HG03460 (cell line): ENCODE measurements around the gene SLC26A6.
A peak's percentile ranks its signal among the peaks of the same experiment; 100 is the strongest.

Source experiments
- ATAC-seq: cut with Tn5 transposase; IDR thresholded peaks from one replicate; pipeline ENCODE4 v1.9.1; 2021; ENCODE audit not compliant: unreplicated experiment

Gene SLC26A6

DNA sequence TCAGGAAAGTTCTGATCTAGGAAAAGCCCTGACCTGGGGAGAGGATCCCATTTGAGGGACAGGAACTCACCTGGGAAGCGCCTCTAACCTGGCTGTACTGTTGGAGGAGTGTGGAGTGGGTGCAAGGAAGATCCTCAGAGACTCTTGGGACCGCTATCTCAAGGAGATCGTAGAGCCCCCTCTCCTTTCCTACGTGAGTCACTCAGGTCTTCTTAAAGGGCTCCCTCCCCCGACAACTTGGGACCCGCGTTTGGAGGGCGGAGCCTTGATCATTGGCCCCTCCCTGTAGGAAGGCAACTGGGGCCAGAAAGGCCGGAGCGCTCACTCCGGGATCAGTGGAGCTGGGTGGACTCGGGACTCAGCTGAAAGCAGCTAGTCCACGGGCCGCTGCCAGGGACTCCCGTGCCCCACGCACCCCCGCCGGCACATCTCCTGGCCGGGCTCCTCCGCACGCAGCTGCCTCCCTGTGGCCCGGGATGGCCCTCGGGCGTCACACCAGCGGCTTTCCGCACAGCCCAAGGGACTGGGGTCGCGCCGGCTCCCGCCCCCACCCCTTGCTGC is 520 bp downstream of the SLC26A6 start:
- ATAC-seq, result peak; percentile 26

DNA sequence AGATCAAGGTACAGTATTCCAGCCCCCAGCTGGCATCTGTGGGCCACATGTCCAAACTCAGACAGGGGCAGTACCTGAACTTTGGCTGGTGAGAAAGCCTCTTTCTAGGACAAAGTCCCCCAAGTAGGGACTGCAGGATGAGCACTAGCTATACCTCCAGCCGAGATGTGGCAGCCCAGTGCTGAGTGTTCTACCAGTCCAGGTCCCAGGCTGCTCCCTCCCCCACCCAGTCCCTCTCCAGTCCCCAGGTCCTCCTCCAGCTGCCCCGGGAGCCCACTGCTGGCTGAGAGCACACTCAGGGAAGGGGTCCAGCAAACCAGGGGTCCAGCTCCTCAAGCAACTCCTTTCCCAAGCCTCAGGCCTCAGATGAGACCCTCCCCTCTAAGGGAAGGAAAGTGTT is 1.5 kb downstream of the SLC26A6 start:
- ATAC-seq, result no peak

DNA sequence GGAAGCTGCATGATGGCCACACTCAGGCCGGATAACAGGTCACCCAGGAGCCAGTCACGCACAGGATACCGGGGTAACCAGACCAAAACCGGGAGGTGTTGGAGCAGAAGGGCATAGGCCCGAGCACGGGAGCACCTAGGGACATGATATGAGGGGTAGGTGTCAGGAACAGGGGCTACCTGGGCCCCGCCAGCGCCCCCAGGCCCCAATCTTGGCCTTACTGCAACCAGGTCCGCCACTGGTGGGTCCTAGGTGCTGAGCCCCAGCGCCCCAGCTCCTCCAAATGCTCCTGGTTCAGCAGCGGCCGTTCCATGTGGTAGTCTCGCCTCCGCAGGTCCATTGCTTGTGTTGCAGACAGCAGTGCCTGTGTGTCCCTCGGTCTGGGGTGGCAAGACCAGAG is 2.0 kb downstream of the SLC26A6 start:
- no peak for ATAC-seq

GRCh38 chr3:48631516-48632448 is 3.5 kb downstream of the SLC26A6 start:
- ATAC-seq, result no peak

DNA sequence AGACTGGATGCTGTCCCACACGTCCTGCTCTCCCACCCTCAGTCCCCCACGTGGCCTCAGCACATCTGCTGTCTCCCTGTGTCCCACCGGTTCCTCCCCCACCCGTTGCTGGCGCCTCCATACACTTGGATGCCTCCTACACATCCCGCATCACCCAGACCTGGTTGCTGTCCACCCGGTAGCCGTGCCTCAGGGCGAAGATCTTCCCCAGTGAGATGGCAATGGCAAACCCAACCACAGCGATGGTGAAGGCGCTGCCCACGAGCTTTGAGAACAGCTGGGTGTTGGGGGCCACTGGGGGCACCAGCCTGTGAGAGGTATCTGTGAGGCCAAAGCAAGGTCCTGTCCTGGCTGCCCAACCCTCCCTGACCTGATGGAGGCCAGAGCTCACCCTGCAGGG is 4.4 kb downstream of the SLC26A6 start:
- ATAC-seq, result no peak

GRCh38 chr3:48630407-48630806 is 4.9 kb downstream of the SLC26A6 start:
- no peak for ATAC-seq

GRCh38 chr3:48629894-48630293 is 5.4 kb downstream of the SLC26A6 start:
- ATAC-seq, result no peak

- no peak for ATAC-seq
Measured at GRCh38 chr3:48628277-48629017, 6.8 kb downstream of the SLC26A6 start.

DNA sequence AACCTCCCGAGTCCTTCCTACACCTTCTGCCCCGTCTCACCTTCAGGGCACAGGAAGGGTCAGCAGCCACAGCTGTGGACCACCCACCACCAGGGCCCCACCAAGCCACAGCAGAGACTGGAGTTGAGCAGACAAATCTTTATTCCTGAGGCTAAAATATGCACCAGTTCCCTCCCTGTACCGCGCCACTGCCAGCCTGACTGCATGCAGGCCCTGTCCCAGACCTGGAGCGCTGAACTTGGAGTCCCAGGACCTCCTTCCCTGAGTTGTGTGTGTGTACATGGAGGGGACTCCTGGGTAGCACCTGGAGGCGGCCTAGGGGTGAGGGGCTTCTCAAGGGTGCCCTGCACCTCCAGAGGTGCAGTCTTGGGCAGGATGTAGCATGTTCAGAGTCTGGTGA is 9.7 kb downstream of the SLC26A6 start:
- ATAC-seq, result no peak

DNA sequence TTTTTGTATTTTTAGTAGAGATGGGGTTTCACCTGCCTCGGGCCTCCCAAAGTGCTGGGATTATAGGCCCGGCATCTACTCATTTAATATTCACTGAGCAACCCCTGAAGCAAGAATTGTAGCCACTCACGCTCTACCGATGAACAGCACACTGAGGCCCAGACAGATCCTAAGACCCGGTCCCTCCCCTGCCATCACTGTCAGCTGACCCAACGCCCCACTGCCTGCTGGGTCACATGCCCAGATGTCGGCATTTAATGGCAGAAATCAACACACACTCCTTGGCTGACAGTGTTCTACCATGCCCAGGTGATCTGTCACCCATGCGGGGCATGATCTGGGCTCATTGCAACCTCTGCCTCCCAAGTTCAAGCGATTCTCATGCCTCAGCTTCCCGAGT is 10.5 kb downstream of the SLC26A6 start:
- ATAC-seq, result no peak

DNA sequence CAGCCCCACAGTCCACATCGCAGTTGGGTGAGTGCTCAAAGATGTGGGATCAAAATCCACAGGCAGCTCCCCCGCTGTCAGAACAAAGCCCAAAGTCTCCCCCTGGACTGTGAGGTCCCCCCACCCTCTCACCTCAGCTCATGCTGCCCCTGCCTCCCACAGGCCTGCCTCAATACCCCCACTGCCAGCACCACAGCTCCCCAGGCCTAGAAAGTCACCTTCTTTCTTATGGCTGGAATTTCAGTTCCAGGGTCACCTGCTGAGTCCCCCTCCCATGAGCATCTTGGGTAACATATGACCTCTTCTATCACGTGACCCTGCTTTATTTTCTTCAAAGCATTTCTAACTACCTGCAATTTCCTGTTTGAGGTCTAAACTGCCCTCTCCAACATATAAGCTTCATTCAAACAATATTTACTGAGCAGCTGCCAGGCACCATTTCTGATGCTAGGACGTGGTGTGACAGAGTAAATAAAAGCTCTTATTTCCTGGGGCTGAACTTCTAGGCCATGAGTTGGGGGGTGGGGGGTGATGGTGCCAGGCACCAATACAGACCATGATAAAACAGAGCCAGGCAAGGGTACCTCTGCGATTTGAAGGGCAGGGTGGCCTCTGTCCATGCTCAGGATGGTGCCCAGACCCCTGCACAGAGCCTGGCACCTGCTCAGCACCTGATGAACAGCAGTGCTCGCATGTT is 11.3 kb downstream of the SLC26A6 start:
- ATAC-seq, result no peak

- no peak for ATAC-seq
Measured at GRCh38 chr3:48621461-48621869, 13.8 kb downstream of the SLC26A6 start, which contains the start of gene TMEM89. Gene TMEM89, minus strand, starts transcription at chr3:48621769. Its CDS starts 13 bp downstream, at chr3:48621756.

- no peak for ATAC-seq
Measured at GRCh38 chr3:48619541-48620524, 15.4 kb downstream of the SLC26A6 start.

DNA sequence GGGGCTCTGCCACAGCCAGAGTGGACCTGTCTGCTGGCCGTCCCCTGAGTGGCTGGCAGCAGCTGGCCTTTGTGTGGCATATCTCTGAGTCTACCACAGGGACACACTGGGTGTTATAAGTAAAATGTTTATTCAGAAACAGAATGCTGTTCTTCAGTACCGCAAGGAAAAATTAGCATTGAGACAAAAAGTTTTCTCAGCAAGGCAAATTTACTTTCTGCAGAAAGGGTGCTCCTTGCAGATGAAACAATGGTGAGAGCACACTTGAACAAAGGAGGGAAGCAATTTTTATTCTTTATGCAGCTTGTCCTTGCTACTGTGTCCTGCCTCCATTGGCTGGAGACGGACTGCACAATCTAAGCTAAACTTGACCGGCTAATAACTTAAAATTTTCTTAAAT is 17.7 kb downstream of the SLC26A6 start:
- no peak for ATAC-seq

DNA sequence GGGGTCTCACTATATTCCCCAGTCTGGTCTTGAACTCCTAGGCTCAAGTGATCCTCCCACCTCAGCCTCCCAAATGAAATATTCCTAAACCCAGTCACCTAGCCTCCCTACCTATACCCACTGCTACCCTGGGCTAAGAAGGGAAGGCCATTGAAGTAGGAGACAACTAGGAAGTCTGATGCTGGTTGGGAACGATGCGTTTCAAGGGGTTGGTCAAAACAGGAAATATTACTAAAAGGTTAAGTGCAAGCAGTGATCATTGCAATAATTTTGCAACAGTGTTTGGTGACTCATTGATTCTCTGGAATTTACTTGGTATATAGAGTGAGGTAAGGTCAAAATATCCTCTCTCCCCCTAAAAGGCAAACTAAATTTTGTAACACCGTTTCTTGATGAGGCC is 21.2 kb downstream of the SLC26A6 start:
- no peak for ATAC-seq

- no peak for ATAC-seq
Measured at GRCh38 chr3:48612309-48612708, 23.0 kb downstream of the SLC26A6 start.

GRCh38 chr3:48609088-48610005 is 25.9 kb downstream of the SLC26A6 start, which contains the start of gene UQCRC1:
Gene UQCRC1, minus strand, starts transcription at chr3:48609646. Its CDS starts 26 bp downstream, at chr3:48609620.
- peak; percentile 92 for ATAC-seq

DNA sequence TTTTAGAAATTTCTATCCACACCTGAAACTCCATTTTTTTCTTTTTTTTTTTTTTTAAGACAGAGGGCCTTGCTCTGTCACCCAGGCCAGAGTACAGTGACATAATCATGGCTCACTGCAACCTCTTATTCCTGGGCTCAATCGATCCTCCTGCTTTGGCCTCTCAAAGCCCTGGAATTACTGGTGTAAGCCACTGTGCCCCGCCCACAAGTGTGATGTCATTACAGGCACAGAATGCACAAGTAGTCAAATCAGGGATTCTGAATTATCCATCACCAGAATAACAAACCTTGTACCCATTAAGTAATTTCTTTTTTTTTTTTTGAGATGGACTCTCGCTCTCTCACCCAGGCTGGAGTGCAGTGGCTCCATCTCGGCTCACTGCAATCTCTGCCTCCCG is 27.7 kb downstream of the SLC26A6 start:
- no peak for ATAC-seq

- ATAC-seq, result no peak
Measured at GRCh38 chr3:48601622-48601994, 33.7 kb downstream of the SLC26A6 start.
